GM12801 (cell line): ENCODE data around the gene DMD.

Source experiments
- CTCF ChIP-seq: IDR thresholded peaks from one replicate; pipeline ENCODE4 v1.5.1; 2011; ENCODE audit warnings: control low read depth; ENCODE audit not compliant: insufficient read length; ENCODE audit errors: extremely low read depth

The DMD gene

GRCh38 chrX:31388946-31389345 lies 1822.4 kb downstream of the DMD start:
- no peak for TF ChIP-seq CTCF

GRCh38 chrX:31384471-31384870 lies 1826.9 kb downstream of the DMD start:
- no peak for TF ChIP-seq CTCF

- no peak for TF ChIP-seq CTCF
Observed at GRCh38 chrX:31383991-31384390, 1827.4 kb downstream of the DMD start.

- TF ChIP-seq CTCF: no peak
Observed at GRCh38 chrX:31376408-31377022, 1834.8 kb downstream of the DMD start.

- no peak for TF ChIP-seq CTCF
Observed at GRCh38 chrX:31374786-31375185, 1836.6 kb downstream of the DMD start.

- TF ChIP-seq CTCF: no peak
Observed at GRCh38 chrX:31371956-31372355, 1839.4 kb downstream of the DMD start.

GRCh38 chrX:31367816-31368215 lies 1843.5 kb downstream of the DMD start:
- no peak for TF ChIP-seq CTCF
